ENCODE data around the gene UBR1. TPM values are rescaled to one million over a fixed set of nuclear protein-coding genes. Genes with fewer than 3 reads are reported as not detected.
"Not testable (repeated sequence)": the region's sequence is repeated elsewhere in the genome, so short reads cannot be mapped to it uniquely, and the experiment has no call there.

Gene UBR1
- polyA plus RNA-seq (2014; cell fraction: cytosol; rRNA removed), result 15.0 and 17.1 TPM in 2 replicates
- 26.1 and 27.8 TPM in 2 replicates for polyA plus RNA-seq (2014; cell fraction: nucleus; rRNA removed)

- DNase-seq (ENCODE audit: low spot score), result peak; percentile 95
These were observed at the start of gene UBR1 for GRCh38 chr15:43105778-43106485. TSS of gene UBR1 (minus strand) at chr15:43106038. CDS start at chr15:43106022, 16 bp downstream.

GRCh38 chr15:43153269-43153668 is 47.4 kb upstream of the UBR1 start:
- no peak for DNase-seq (ENCODE audit: low spot score)

- no peak for DNase-seq (ENCODE audit: low spot score)
These were observed 45.9 kb upstream of the UBR1 start for GRCh38 chr15:43151688-43152087.

GRCh38 chr15:43150191-43150929 is 44.5 kb upstream of the UBR1 start:
- no peak for DNase-seq (ENCODE audit: low spot score)

- DNase-seq (ENCODE audit: low spot score), result no peak
These were observed 40.3 kb upstream of the UBR1 start for GRCh38 chr15:43146184-43146583.

- no peak for DNase-seq (ENCODE audit: low spot score)
These were observed 38.7 kb upstream of the UBR1 start for GRCh38 chr15:43144512-43144911.

GRCh38 chr15:43143203-43143941 is 37.5 kb upstream of the UBR1 start:
- no peak for DNase-seq (ENCODE audit: low spot score)

GRCh38 chr15:43135351-43135750 is 29.5 kb upstream of the UBR1 start:
- DNase-seq (ENCODE audit: low spot score), result no peak

GRCh38 chr15:43134157-43134635 is 28.4 kb upstream of the UBR1 start:
- no peak for DNase-seq (ENCODE audit: low spot score)

- DNase-seq (ENCODE audit: low spot score), result peak; percentile 65
These were observed 27.8 kb upstream of the UBR1 start, which contains the start of gene TMEM62 for GRCh38 chr15:43133430-43134156. TSS of gene TMEM62 (plus strand) at chr15:43133586. CDS start at chr15:43133803, 217 bp downstream.

- DNase-seq (ENCODE audit: low spot score), result no peak
These were observed 27.1 kb upstream of the UBR1 start for GRCh38 chr15:43132830-43133429.

GRCh38 chr15:43128980-43129335 is 23.1 kb upstream of the UBR1 start:
- DNase-seq (ENCODE audit: low spot score), result no peak

GRCh38 chr15:43128174-43128979 is 22.5 kb upstream of the UBR1 start:
- not testable (repeated sequence) for DNase-seq (ENCODE audit: low spot score)

GRCh38 chr15:43127752-43128151 is 21.9 kb upstream of the UBR1 start:
- no peak for DNase-seq (ENCODE audit: low spot score)

- DNase-seq (ENCODE audit: low spot score), result no peak
These were observed 20.5 kb upstream of the UBR1 start for GRCh38 chr15:43126356-43126755.

- no peak for DNase-seq (ENCODE audit: low spot score)
These were observed 19.3 kb upstream of the UBR1 start for GRCh38 chr15:43125100-43125661.

- DNase-seq (ENCODE audit: low spot score), result no peak
These were observed 16.0 kb upstream of the UBR1 start for GRCh38 chr15:43121863-43122262.

GRCh38 chr15:43118829-43119228 is 13.0 kb upstream of the UBR1 start:
- DNase-seq (ENCODE audit: low spot score), result no peak

GRCh38 chr15:43118286-43118685 is 12.4 kb upstream of the UBR1 start:
- DNase-seq (ENCODE audit: low spot score), result no peak

GRCh38 chr15:43111354-43111753 is 5.5 kb upstream of the UBR1 start:
- DNase-seq (ENCODE audit: low spot score), result no peak
